HepG2 (cell line): ENCODE measurements around the gene ANKRD44. TPM values are rescaled to one million over a fixed set of nuclear protein-coding genes. Genes with fewer than 3 reads are reported as not detected.

Experiments used
- ATAC-seq: fragments of 200-7000 bp; cut with Tn5 transposase; 3 replicates; pipeline ENCODE4 v1.9.1; 2020; ENCODE audit warnings: mild to moderate bottlenecking, moderate library complexity
- BruUV-seq: library from RNA; stranded (reverse); fragments of 400-500 nt; replicated peaks from 2 replicates; lab custom pipeline; 2021; lab: Mats Ljungman, UMichigan
- CTCF ChIA-PET: fragments of 300-600 bp; formaldehyde crosslinking; extraction: SDS; loops from one replicate; lab custom pipeline; 2021; ENCODE audit warnings: low total read pairs, inconsistent platforms, low intra/inter-chr PET ratio; lab: Yijun Ruan, JAX
- POLR2A ChIA-PET: fragments of 350-600 bp; sonication (Branson Sonifier 250); formaldehyde crosslinking; loops from one replicate; lab custom pipeline; 2020; ENCODE audit warnings: antibody characterized with exemption, inconsistent platforms; lab: Yijun Ruan, JAX
- DNase-seq: peaks from one replicate; pipeline ENCODE4 v3.0.0-alpha.2; 2015; ENCODE audit warnings: low spot score
- FAIRE-seq: peaks from 3 replicates; lab custom pipeline; 2011; peaks lifted over from hg19 to GRCh38; lab: Jason Lieb, UNC
- H2AFZ ChIP-seq: one replicate; pipeline ENCODE4 v1.6.1; 2011; ENCODE audit warnings: low read length, inconsistent platforms
- H3K27ac ChIP-seq: fragments of 300-600 bp; 3 replicates; pipeline ENCODE4 v1.8.0; 2011; ENCODE audit warnings: mixed run types, mild to moderate bottlenecking, mixed read lengths, low read length, inconsistent platforms; ENCODE audit not compliant: insufficient read depth; ENCODE audit errors: extremely low read length
- H3K27me3 ChIP-seq, 2 experiments: fragments of 200-600 bp in 1 of 2; 2 replicates in 1 of 2; 3 replicates in 1 of 2; pipeline versions ENCODE4 v1.6.0 to v1.8.0; 2011; ENCODE audit warnings: low read length in 2 of 2, mild to moderate bottlenecking in 2 of 2, moderate library complexity in 2 of 2, inconsistent platforms in 1 of 2; ENCODE audit not compliant: insufficient read depth in 2 of 2, control insufficient read depth in 1 of 2
- H3K36me3 ChIP-seq, 2 experiments: fragments of 200-600 bp in 1 of 2; replicated peaks in 1 of 2; 2 replicates in 1 of 2; 3 replicates in 1 of 2; pipeline versions ENCODE4 v1.5.1 to v1.8.0; 2011; ENCODE audit warnings: low read length in 2 of 2, inconsistent platforms in 1 of 2; ENCODE audit not compliant: insufficient read depth in 2 of 2, control insufficient read depth in 1 of 2
- H3K4me1 ChIP-seq: 2 replicates; pipeline ENCODE4 v1.5.1; 2012; ENCODE audit warnings: low read length, inconsistent platforms; ENCODE audit not compliant: insufficient read depth
- H3K4me2 ChIP-seq: 2 replicates; pipeline ENCODE4 v1.6.0; 2011; ENCODE audit warnings: low read depth, low read length, inconsistent platforms
- H3K4me3 ChIP-seq, 3 experiments: fragments of 200-600 bp in 1 of 3; sonication (generic), shearing (Covaris generic) in 1 of 3; replicated peaks in 1 of 3; 2 replicates each; pipeline ENCODE4 v1.5.1; 2011 to 2016; ENCODE audit warnings: low read length in 3 of 3, inconsistent platforms in 2 of 3, low read depth in 2 of 3, mild to moderate bottlenecking in 2 of 3, control low read depth in 1 of 3, mixed read lengths in 1 of 3; ENCODE audit not compliant: insufficient read depth in 1 of 3
- H3K79me2 ChIP-seq: one replicate; pipeline ENCODE4 v1.6.1; 2011; ENCODE audit warnings: low read length, inconsistent platforms; ENCODE audit not compliant: insufficient read depth
- H3K9ac ChIP-seq: 2 replicates; pipeline ENCODE4 v1.6.0; 2011; ENCODE audit warnings: mild to moderate bottlenecking, low read depth, low read length, inconsistent platforms; ENCODE audit not compliant: insufficient read depth
- H3K9me3 ChIP-seq: 2 replicates; pipeline ENCODE4 v1.5.1; 2012; ENCODE audit warnings: mild to moderate bottlenecking, low read length
- H4K20me1 ChIP-seq: 2 replicates; pipeline ENCODE4 v1.6.0; 2011; ENCODE audit warnings: inconsistent platforms, mild to moderate bottlenecking, low read length, moderate library complexity; ENCODE audit not compliant: insufficient read depth
- RBM22 ChIP-seq: fragments of 200-400 bp; formaldehyde crosslinking; optimal IDR thresholded peaks from 2 replicates; pipeline ENCODE3; 2017; ENCODE audit warnings: mild to moderate bottlenecking, low read length, moderate library complexity
- SP2 ChIP-seq: sonication (generic); formaldehyde crosslinking; IDR thresholded peaks from 2 replicates; pipeline ENCODE4 v1.5.1; 2020; ENCODE audit warnings: mild to moderate bottlenecking, missing genetic modification reagents
- ZBTB25 ChIP-seq: IDR thresholded peaks from 2 replicates; pipeline ENCODE4 v1.6.1; 2018; ENCODE audit warnings: missing genetic modification reagents
- ZBTB40 ChIP-seq, 2 experiments: fragments of 450-650 bp in 1 of 2; sonication (generic) in 1 of 2; formaldehyde crosslinking in 1 of 2; IDR thresholded peaks; 2 replicates each; pipeline versions ENCODE4 v1.6.1 to v1.8.0; 2016 to 2022; ENCODE audit warnings: antibody characterized with exemption in 1 of 2, mild to moderate bottlenecking in 1 of 2, missing genetic modification reagents in 1 of 2
- ZNF225 ChIP-seq: sonication (generic); formaldehyde crosslinking; IDR thresholded peaks from 2 replicates; pipeline ENCODE4 v1.4.0; 2020; ENCODE audit warnings: mild to moderate bottlenecking, missing genetic modification reagents
- ZNF256 ChIP-seq: sonication (generic); formaldehyde crosslinking; conservative IDR thresholded peaks from 2 replicates; pipeline ENCODE4 v1.4.0; 2020; ENCODE audit warnings: missing genetic modification reagents
- ZNF337 ChIP-seq: sonication (generic); formaldehyde crosslinking; IDR thresholded peaks from 2 replicates; pipeline ENCODE4 v1.5.1; 2020; ENCODE audit warnings: missing genetic modification reagents, low read depth, mild to moderate bottlenecking, borderline replicate concordance
- WGBS: methylation state at CpG from one replicate; pipeline ENCODE4 v1.1.6; 2017; ENCODE audit warnings: low lambda C conversion rate; 5-methylcytosine and 5-hydroxymethylcytosine counted together
- in situ Hi-C: cut with HindIII; loops from 2 replicates; pipeline ENCODE4 v1.10.0; 2017; ENCODE audit warnings: low pct_unique_long_range_greater_than_20kb; ENCODE audit not compliant: extremely low pct_ligation_motif_present
- intact Hi-C: fragments of 100-400 bp; cut with micrococcal nuclease; formaldehyde crosslinking; loops from one replicate; pipeline ENCODE4 v1.10.0; 2022; ENCODE audit not compliant: unreplicated experiment
- polyA plus RNA-seq, 8 experiments: library from polyadenylated mRNA; depleted of rRNA in 3 of 8; stranded (reverse) in 7 of 8; unstranded in 1 of 8; fragments of >200 nt; fragmentation: Illumina TruSeq in 4 of 8; extraction: Trizol in 4 of 8; gene quantifications; 2 replicates each; pipeline versions ENCODE4 v1.2.1 to v1.2.3, GENCODE V29; 2011 to 2016; ENCODE audit warnings: low read depth in 4 of 8, missing spikeins in 1 of 8, mixed read lengths in 1 of 8; ENCODE audit not compliant: insufficient read depth in 1 of 8
- total RNA-seq, 5 experiments: library from RNA; depleted of rRNA; stranded (reverse); fragments of >200 nt; fragmentation: Illumina TruSeq; extraction: Trizol; gene quantifications; 2 replicates each; pipeline ENCODE4 v1.2.3, GENCODE V29; 2016; ENCODE audit warnings: low read depth in 1 of 5

Gene ANKRD44
- total and polyA plus RNA-seq, 2 of the 13 experiments (the other 11 are each of a cell fraction or from before 2014, with no cell fraction given), result 0.04 to 0.11 TPM

GRCh38 chr2:197308585-197308984, 2.0 kb downstream of the ANKRD44 start:
- no peak for ATAC-seq
- no peak for DNase-seq
- Histone ChIP-seq H3K27ac (no peak overlapping the region), H3K4me2 (no peak overlapping the region), H3K4me1 (peaks cover 11% of the 10 kb centered on the region), H3K36me3 (no peaks in the 10 kb centered on the region), H3K4me3 (no peak overlapping the region), H3K79me2 (no peaks in the 10 kb centered on the region), H3K9ac (no peak overlapping the region), H2AFZ (no peak overlapping the region), H3K27me3 (peaks cover 0 to 67% of the 10 kb centered on the region in 2 experiments; a peak in 4 of 5 replicates), H4K20me1 (no peaks in the 10 kb centered on the region), H3K9me3 (no peaks in the 10 kb centered on the region)
- no peak for FAIRE-seq
- no TSS peak for BruUV-seq
- ChIA-PET POLR2A (no interaction called here), CTCF (no interaction called here)
- WGBS, result 36% methylated on average over 2 of the region's 2 CpGs
- intact Hi-C loops (no loop called here), in situ Hi-C loops (no loop called here)
- no peak for TF ChIP-seq SP2 (CRISPR knock-in tag)
- no peak for TF ChIP-seq RBM22
- TF ChIP-seq ZNF225 (CRISPR knock-in tag), result no peak

- BruUV-seq, result no TSS peak
- DNase-seq (no peak), ATAC-seq (no peak), FAIRE-seq (no peak)
- Histone ChIP-seq H3K4me2 (no peak overlapping the region), H3K79me2 (no peaks in the 10 kb centered on the region), H3K36me3 (no peaks in the 10 kb centered on the region), H2AFZ (no peak overlapping the region), H3K9ac (no peak overlapping the region), H3K27ac (no peak overlapping the region), H3K4me3 (no peak overlapping the region), H3K27me3 (peaks cover 0 to 69% of the 10 kb centered on the region in 2 experiments; a peak in 4 of 5 replicates), H3K9me3 (no peaks in the 10 kb centered on the region), H4K20me1 (no peaks in the 10 kb centered on the region), H3K4me1 (peaks cover 11% of the 10 kb centered on the region)
- WGBS, result 30% methylated on average over 7 of the region's 7 CpGs
- POLR2A ChIA-PET, result no interaction called here
- in situ Hi-C loops (no loop called here), intact Hi-C loops (no loop called here)
- CTCF ChIA-PET, result no interaction called here
- TF ChIP-seq ZNF256 (CRISPR knock-in tag), result no peak
- no peak for TF ChIP-seq ZBTB25
- TF ChIP-seq ZNF337 (CRISPR knock-in tag), result no peak
- no peak for TF ChIP-seq ZBTB40 (IDR thresholded peaks at IDR 0.05)
- TF ChIP-seq ZBTB40 (CRISPR knock-in tag; IDR thresholded peaks at IDR 0.05), result no peak
Observed at GRCh38 chr2:197307933-197308521, 2.6 kb downstream of the ANKRD44 start.
